CD14-positive monocyte (primary cell): ENCODE results near the gene PRR5. TPM values are rescaled to one million over a fixed set of nuclear protein-coding genes. Genes with fewer than 3 reads are reported as not detected.

Experiments used
- DNase-seq, 3 donors: peaks; one replicate each; pipeline ENCODE4 v3.0.0-alpha.2; 2011 to 2022
- H2AFZ ChIP-seq: 2 replicates; pipeline ENCODE4 v1.6.0; 2012; ENCODE audit warnings: mild to moderate bottlenecking, low read depth, low read length, inconsistent platforms; ENCODE audit not compliant: insufficient read depth, poor library complexity, severe bottlenecking
- H3K27ac ChIP-seq, 2 donors: 1 replicate in 1 of 2; 2 replicates in 1 of 2; pipeline ENCODE4 v1.5.1; 2012 to 2013; ENCODE audit warnings: low read length in 2 of 2, control low read depth in 1 of 2, inconsistent platforms in 1 of 2, low read depth in 1 of 2, mild to moderate bottlenecking in 1 of 2
- H3K27me3 ChIP-seq, 2 donors: one replicate each; pipeline versions ENCODE4 v1.6.0 to v1.6.1; 2011 to 2013; ENCODE audit warnings: low read length in 2 of 2; ENCODE audit not compliant: control insufficient read depth in 2 of 2, insufficient read depth in 2 of 2
- H3K36me3 ChIP-seq, 2 donors: replicated peaks in 1 of 2; 1 replicate in 1 of 2; 2 replicates in 1 of 2; pipeline versions ENCODE4 v1.5.1 to v1.6.1; 2012 to 2013; ENCODE audit warnings: low read length in 2 of 2, control low read depth in 1 of 2, inconsistent platforms in 1 of 2, mild to moderate bottlenecking in 1 of 2; ENCODE audit not compliant: insufficient read depth in 2 of 2, control insufficient read depth in 1 of 2
- H3K4me1 ChIP-seq, 2 donors: 1 replicate in 1 of 2; 2 replicates in 1 of 2; pipeline versions ENCODE4 v1.5.1 to v1.6.1; 2012 to 2013; ENCODE audit warnings: low read length in 2 of 2, control low read depth in 1 of 2, inconsistent platforms in 1 of 2, mild to moderate bottlenecking in 1 of 2, moderate library complexity in 1 of 2; ENCODE audit not compliant: insufficient read depth in 2 of 2, control insufficient read depth in 1 of 2
- H3K4me2 ChIP-seq: replicated peaks from 2 replicates; pipeline ENCODE3; 2012; ENCODE audit warnings: low read length, moderate library complexity, mild to moderate bottlenecking; ENCODE audit not compliant: poor library complexity, severe bottlenecking; ENCODE audit errors: extremely low read depth
- H3K4me3 ChIP-seq, 3 experiments: fragments of 200-600 bp in 1 of 3; sonication (generic) in 1 of 3; replicated peaks in 1 of 3; 1 replicate in 2 of 3; 2 replicates in 1 of 3; pipeline ENCODE4 v1.5.1; 2011 to 2013; ENCODE audit warnings: low read length in 3 of 3, mild to moderate bottlenecking in 3 of 3, control low read depth in 2 of 3, low read depth in 2 of 3, inconsistent platforms in 1 of 3, moderate library complexity in 1 of 3
- H3K79me2 ChIP-seq: 2 replicates; pipeline ENCODE4 v1.6.0; 2012; ENCODE audit warnings: mild to moderate bottlenecking, control low read depth, inconsistent platforms, low read length, moderate library complexity; ENCODE audit not compliant: insufficient read depth
- H3K9ac ChIP-seq: 2 replicates; pipeline ENCODE4 v1.6.0; 2017; ENCODE audit warnings: low read length, mild to moderate bottlenecking; ENCODE audit not compliant: insufficient read depth, poor library complexity, severe bottlenecking
- H3K9me3 ChIP-seq, 2 donors: replicated peaks in 1 of 2; 1 replicate in 1 of 2; 2 replicates in 1 of 2; pipeline versions ENCODE4 v1.5.1 to v1.6.1; 2012 to 2013; ENCODE audit warnings: low read length in 2 of 2, control low read depth in 1 of 2; ENCODE audit not compliant: control insufficient read depth in 1 of 2, insufficient read depth in 1 of 2
- H4K20me1 ChIP-seq: 2 replicates; pipeline ENCODE4 v1.6.0; 2012; ENCODE audit warnings: mild to moderate bottlenecking, low read length, control low read depth, moderate library complexity; ENCODE audit not compliant: insufficient read depth
- H3K27ac Mint-ChIP-seq, 7 donors: one replicate each; pipeline ENCODE4 v1.8.0; 2020; ENCODE audit warnings: mild to moderate bottlenecking in 7 of 7, mixed read lengths in 7 of 7, moderate library complexity in 6 of 7, inconsistent platforms in 2 of 7
- H3K27me3 Mint-ChIP-seq, 3 donors: one replicate each; pipeline ENCODE4 v1.8.0; 2021 to 2022; ENCODE audit warnings: low read depth in 3 of 3, mild to moderate bottlenecking in 3 of 3, mixed read lengths in 3 of 3, moderate library complexity in 3 of 3, inconsistent platforms in 1 of 3
- H3K36me3 Mint-ChIP-seq, 2 donors: one replicate each; pipeline ENCODE4 v1.8.0; 2020; ENCODE audit warnings: mixed read lengths in 2 of 2, inconsistent platforms in 1 of 2, mild to moderate bottlenecking in 1 of 2
- H3K4me1 Mint-ChIP-seq: one replicate; pipeline ENCODE4 v1.8.0; 2020; ENCODE audit warnings: mild to moderate bottlenecking, mixed read lengths
- H3K4me3 Mint-ChIP-seq, 2 donors: one replicate each; pipeline ENCODE4 v1.8.0; 2020; ENCODE audit warnings: mild to moderate bottlenecking in 2 of 2, mixed read lengths in 2 of 2, moderate library complexity in 1 of 2
- H3K9me3 Mint-ChIP-seq, 7 donors: one replicate each; pipeline ENCODE4 v1.8.0; 2020 to 2022; ENCODE audit warnings: mixed read lengths in 7 of 7, mild to moderate bottlenecking in 6 of 7, moderate library complexity in 6 of 7, inconsistent platforms in 2 of 7
- CTCF ChIP-seq: fragments of 200-600 bp; IDR thresholded peaks from one replicate; pipeline ENCODE4 v1.8.0; 2022; ENCODE audit warnings: antibody characterized with exemption, mild to moderate bottlenecking
- WGBS: methylation state at CpG from one replicate; pipeline ENCODE4 v1.1.5; 2013; ENCODE audit warnings: missing lambda C conversion rate; ENCODE audit not compliant: insufficient coverage; 5-methylcytosine and 5-hydroxymethylcytosine counted together
- intact Hi-C, 2 donors: fragments of 100-400 bp; cut with micrococcal nuclease; formaldehyde crosslinking; loops; one replicate each; pipeline versions ENCODE4 v1.15.0 to v1.15.1; 2023
- polyA plus RNA-seq, 3 donors: library from polyadenylated mRNA; depleted of rRNA in 1 of 3; unstranded in 2 of 3; stranded (reverse) in 1 of 3; fragments of 300-500 nt in 2 of 3; fragments of >200 nt in 1 of 3; fragmentation: Illumina TruSeq in 2 of 3; gene quantifications; 1 replicate in 2 of 3; 2 replicates in 1 of 3; pipeline ENCODE4 v1.2.3, GENCODE V29; 2012 to 2021

PRR5 gene
- polyA plus RNA-seq, 3 donors: 0.66 to 1.5 (median 1.2) TPM

- Histone ChIP-seq H3K27me3 (peaks cover 25 to 41% of the 10 kb centered on the region in 2 donors), H3K27ac (no peak overlapping the region), H2AFZ (peak overlapping the region; percentile 68), H3K9me3 (peaks cover 4 to 5% of the 10 kb centered on the region in 2 donors), H3K4me3 (peak overlapping the region in 2 of 3 experiments; percentile 32 to 61), H3K36me3 (no peaks in the 10 kb centered on the region), H3K4me1 (peaks cover 56 to 64% of the 10 kb centered on the region in 2 donors), H3K4me2 (peak overlapping the region; percentile 71), H4K20me1 (no peaks in the 10 kb centered on the region), H3K79me2 (no peaks in the 10 kb centered on the region), H3K9ac (peak overlapping the region; percentile 15)
- Mint-ChIP-seq H3K36me3 (peaks cover 3 to 10% of the 10 kb centered on the region in 2 donors), H3K4me1 (peaks cover 65% of the 10 kb centered on the region), H3K27me3 (peaks cover 40 to 56% (median 45%) of the 10 kb centered on the region in 3 donors), H3K4me3 (peak overlapping the region; percentile 58 to 72), H3K27ac (peak overlapping the region in 2 of 7 donors; percentile 48 to 50), H3K9me3 (peaks cover 0 to 10% (median 4%) of the 10 kb centered on the region in 7 donors)
- no peak for DNase-seq
- no peak for TF ChIP-seq CTCF
- intact Hi-C loops: no loop called here
- 9% methylated on average over 4 of the region's 8 CpGs for WGBS
These were observed 34.2 kb upstream of the PRR5 start for GRCh38 chr22:44667829-44668189.

- Mint-ChIP-seq H3K4me1 (peaks cover 65% of the 10 kb centered on the region), H3K27ac (peak overlapping the region in 1 of 7 donors; percentile 48), H3K4me3 (peak overlapping the region; percentile 58 to 72), H3K27me3 (peaks cover 40 to 57% (median 45%) of the 10 kb centered on the region in 3 donors), H3K9me3 (peaks cover 0 to 10% (median 2%) of the 10 kb centered on the region in 7 donors), H3K36me3 (peaks cover 3 to 10% of the 10 kb centered on the region in 2 donors)
- no peaks in the 10 kb centered on the region for H3K79me2 ChIP-seq
- peak overlapping the region in 2 of 3 experiments; percentile 32 to 61 for H3K4me3 ChIP-seq
- peak overlapping the region; percentile 71 for H3K4me2 ChIP-seq
- peaks cover 25 to 41% of the 10 kb centered on the region in 2 donors for H3K27me3 ChIP-seq
- H3K9ac ChIP-seq: peak overlapping the region; percentile 15
- H2AFZ ChIP-seq: peak overlapping the region; percentile 68
- no peak for TF ChIP-seq CTCF
- intact Hi-C loops: no loop called here
- H3K9me3 ChIP-seq: peaks cover under 1 to 5% of the 10 kb centered on the region in 2 donors
- DNase-seq: no peak
- H3K27ac ChIP-seq: no peak overlapping the region
- H3K36me3 ChIP-seq: no peaks in the 10 kb centered on the region
- H4K20me1 ChIP-seq: no peaks in the 10 kb centered on the region
- under 1% methylated on average over 79 of the region's 87 CpGs for WGBS
- H3K4me1 ChIP-seq: peaks cover 54 to 62% of the 10 kb centered on the region in 2 donors
These were observed 33.7 kb upstream of the PRR5 start for GRCh38 chr22:44668190-44668885.
